Hematopoietic multipotent progenitor cell treated with erythropoietin and hydrocortisone succinate and interleukin-3 and kit ligand, for 15 days (in vitro differentiated cells): ENCODE measurements around the gene OCIAD1.
A peak's percentile ranks its signal among the peaks of the same experiment; 100 is the strongest.
"Not testable (repeated sequence)": the region's sequence is repeated elsewhere in the genome, so short reads cannot be mapped to it uniquely, and the experiment has no call there.

Source experiments
- DNase-seq: peaks from one replicate; pipeline ENCODE4 v3.0.0-alpha.2; 2015; ENCODE audit warnings: low spot score

The OCIAD1 gene

GRCh38 chr4:48830706-48831531 is at the start of gene OCIAD1:
OCIAD1 (plus strand) TSS chr4:48831088; CDS start chr4:48832625, 1,537 bp downstream.
- DNase-seq, result peak; percentile 98

GRCh38 chr4:48781968-48782367 is 48.9 kb upstream of the OCIAD1 start:
- DNase-seq, result no peak

GRCh38 chr4:48785302-48785701 is 45.6 kb upstream of the OCIAD1 start:
- no peak for DNase-seq

- DNase-seq, result no peak
These were observed 44.3 kb upstream of the OCIAD1 start for GRCh38 chr4:48786549-48786948.

- DNase-seq, result no peak
These were observed 43.8 kb upstream of the OCIAD1 start for GRCh38 chr4:48787056-48787455.

GRCh38 chr4:48790561-48790960 is 40.3 kb upstream of the OCIAD1 start:
- DNase-seq, result no peak

- no peak for DNase-seq
These were observed 39.6 kb upstream of the OCIAD1 start for GRCh38 chr4:48791313-48791712.

GRCh38 chr4:48792348-48793006 is 38.4 kb upstream of the OCIAD1 start:
- no peak for DNase-seq

GRCh38 chr4:48795108-48795507 is 35.8 kb upstream of the OCIAD1 start:
- DNase-seq, result no peak

GRCh38 chr4:48796191-48796926 is 34.5 kb upstream of the OCIAD1 start:
- no peak for DNase-seq

- no peak for DNase-seq
These were observed 33.8 kb upstream of the OCIAD1 start for GRCh38 chr4:48796927-48797679.

GRCh38 chr4:48798117-48798516 is 32.8 kb upstream of the OCIAD1 start:
- no peak for DNase-seq

- no peak for DNase-seq
These were observed 31.7 kb upstream of the OCIAD1 start for GRCh38 chr4:48799157-48799556.

- not testable (repeated sequence) for DNase-seq
These were observed 30.7 kb upstream of the OCIAD1 start for GRCh38 chr4:48800155-48800554.

GRCh38 chr4:48801016-48801715 is 29.7 kb upstream of the OCIAD1 start:
- no peak for DNase-seq

GRCh38 chr4:48804584-48805301 is 26.1 kb upstream of the OCIAD1 start:
- no peak for DNase-seq

- DNase-seq, result no peak
These were observed 18.0 kb upstream of the OCIAD1 start for GRCh38 chr4:48812866-48813265.

GRCh38 chr4:48813964-48814363 is 16.9 kb upstream of the OCIAD1 start:
- no peak for DNase-seq

GRCh38 chr4:48815483-48815882 is 15.4 kb upstream of the OCIAD1 start:
- no peak for DNase-seq

- DNase-seq, result not testable (repeated sequence)
These were observed 14.6 kb upstream of the OCIAD1 start for GRCh38 chr4:48816297-48816696.

- DNase-seq, result no peak
These were observed 13.9 kb upstream of the OCIAD1 start for GRCh38 chr4:48816971-48817370.
